GM19438 (cell line): ENCODE results near the gene TGFBRAP1.

Source experiments
- ATAC-seq: cut with Tn5 transposase; IDR thresholded peaks from one replicate; pipeline ENCODE4 v1.9.1; 2021; ENCODE audit warnings: low read depth; ENCODE audit not compliant: unreplicated experiment

TGFBRAP1 gene

GRCh38 chr2:105242286-105242993 lies 87.1 kb downstream of the TGFBRAP1 start:
- no peak for ATAC-seq

GRCh38 chr2:105241443-105241842 lies 88.1 kb downstream of the TGFBRAP1 start, which contains the start of gene GPR45:
Gene GPR45, plus strand, starts transcription at chr2:105241743. Its CDS starts 116 bp downstream, at chr2:105241859.
- ATAC-seq, result no peak

- no peak for ATAC-seq
Measured at GRCh38 chr2:105239924-105240323, 89.6 kb downstream of the TGFBRAP1 start.

GRCh38 chr2:105238664-105239240 lies 90.8 kb downstream of the TGFBRAP1 start:
- ATAC-seq, result no peak

GRCh38 chr2:105237045-105237765 lies 92.3 kb downstream of the TGFBRAP1 start:
- no peak for ATAC-seq

GRCh38 chr2:105236060-105236424 lies 93.5 kb downstream of the TGFBRAP1 start:
- ATAC-seq, result no peak

- ATAC-seq, result peak; percentile 74
Measured at GRCh38 chr2:105235388-105236059, 94.0 kb downstream of the TGFBRAP1 start.

- ATAC-seq, result no peak
Measured at GRCh38 chr2:105231232-105231619, 98.3 kb downstream of the TGFBRAP1 start.

- ATAC-seq, result no peak
Measured at GRCh38 chr2:105224444-105224843, 105.1 kb downstream of the TGFBRAP1 start.

GRCh38 chr2:105220604-105221003 lies 108.9 kb downstream of the TGFBRAP1 start:
- no peak for ATAC-seq

- ATAC-seq, result no peak
Measured at GRCh38 chr2:105215586-105216192, 113.8 kb downstream of the TGFBRAP1 start.
